NOMO-1 treated with dmso at 0.1 percent for 144 hours (cell line): ENCODE results near the gene ZNF687.

Experiments used
- DNase-seq: peaks from one replicate; lab custom pipeline; 2025; ENCODE audit not compliant: unreplicated experiment; lab: John Stamatoyannopoulos, UW

The ZNF687 gene

DNA sequence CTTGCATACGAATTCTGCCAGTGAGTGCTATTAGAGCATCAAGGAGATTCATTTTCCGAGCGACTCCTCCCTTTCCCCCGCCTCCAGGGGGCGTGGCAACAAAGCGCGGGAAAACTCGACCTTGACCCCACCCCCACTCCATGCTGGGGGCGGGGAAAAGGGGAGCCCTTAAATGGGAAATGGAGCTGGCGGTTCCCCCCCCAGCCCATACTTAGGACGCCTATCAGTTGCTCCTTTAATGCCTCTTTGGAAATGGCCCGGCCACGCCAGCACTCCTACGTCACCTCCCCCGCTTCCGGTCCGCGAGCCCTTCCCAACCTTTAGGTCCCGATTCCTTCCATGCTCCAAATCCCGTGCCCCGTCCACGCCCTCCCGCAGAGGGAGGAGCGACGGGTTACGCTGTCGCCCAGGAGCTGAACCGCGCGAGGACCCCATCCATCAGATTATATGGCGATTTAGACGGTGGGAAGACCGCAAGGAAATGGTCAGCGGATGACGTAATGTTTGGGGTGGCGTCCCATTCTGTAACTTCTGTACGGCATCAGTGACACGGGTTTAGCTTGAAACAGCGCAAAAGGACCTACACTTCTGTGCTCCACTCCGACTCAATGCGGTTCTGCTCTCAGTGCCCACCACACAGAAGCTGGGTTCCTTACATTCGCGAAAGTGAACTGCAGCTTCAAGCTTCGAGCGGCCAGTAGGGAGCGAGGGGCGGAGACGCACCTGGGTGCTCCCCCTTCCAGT, 702 bp upstream of the ZNF687 start:
- peak; percentile 97 for DNase-seq

DNA sequence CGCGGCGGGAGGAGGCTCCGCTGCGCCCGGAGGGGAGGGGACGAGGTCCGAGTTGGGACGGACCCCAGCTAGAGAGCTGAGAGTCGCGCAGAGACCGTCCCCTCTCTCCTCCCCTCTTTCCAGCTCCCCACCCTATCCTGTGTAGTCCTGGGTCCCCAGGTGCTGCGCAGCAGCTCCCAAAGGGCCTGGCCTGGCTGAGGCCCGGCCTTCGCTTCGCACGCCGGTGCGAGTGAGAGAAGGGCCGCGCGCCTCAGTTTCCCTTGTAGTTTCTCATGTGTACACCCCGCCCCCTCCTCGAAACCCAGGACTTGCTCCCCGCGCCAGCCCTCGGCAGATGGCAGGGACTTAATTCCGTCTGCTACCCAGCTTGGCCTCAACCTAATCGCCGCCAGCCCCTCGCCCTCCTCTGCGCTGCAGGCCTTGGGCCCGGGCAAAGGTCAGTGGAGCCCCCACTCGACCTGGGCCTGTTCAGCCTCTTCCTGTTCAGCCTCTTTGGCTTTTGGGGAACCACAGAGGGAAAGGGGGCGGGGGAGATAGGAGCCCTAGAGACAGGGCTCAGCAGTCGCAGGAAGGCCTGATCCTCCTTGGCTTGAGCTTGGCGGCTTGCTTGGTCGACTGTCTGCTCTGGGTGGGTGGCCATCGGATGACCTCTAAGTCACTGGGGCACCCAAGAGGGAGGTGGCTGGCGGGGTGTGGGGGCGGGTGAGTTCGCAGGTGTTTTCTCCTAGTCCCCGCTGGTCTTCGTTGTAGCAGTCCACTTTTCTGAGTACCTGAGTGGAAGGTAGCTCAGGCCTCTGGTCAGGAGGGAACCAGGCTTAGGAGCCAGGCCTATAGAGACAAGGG, 1.0 kb downstream of the ZNF687 start:
- peak; percentile 27 for DNase-seq

DNA sequence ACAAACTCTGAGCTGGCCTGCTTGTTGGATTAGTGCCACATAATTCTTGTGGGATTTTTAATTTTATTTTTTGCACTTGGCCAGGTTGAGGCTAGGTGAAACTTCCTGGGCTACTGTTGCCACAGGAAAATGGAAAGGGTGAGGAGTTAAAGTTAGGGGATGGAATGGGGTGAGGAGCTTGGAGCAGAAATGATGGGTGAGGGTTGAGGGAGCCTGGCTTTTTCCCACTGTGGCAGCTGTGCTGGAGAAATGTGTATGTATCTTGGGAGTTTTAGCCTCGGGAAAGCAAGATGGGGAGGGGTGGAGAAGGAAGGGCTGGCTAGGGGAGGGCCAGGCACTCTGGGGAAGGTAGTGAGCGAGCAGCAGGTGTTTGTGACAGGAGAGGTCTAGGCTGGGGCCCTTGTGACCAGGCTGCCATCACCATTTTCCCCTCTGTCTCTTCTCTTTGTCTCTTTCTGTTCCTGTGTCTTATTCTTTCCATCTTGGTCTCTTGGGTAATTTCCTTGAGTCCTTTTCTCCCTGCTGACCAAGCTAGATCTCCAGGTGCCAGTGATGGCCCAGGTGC, 2.0 kb downstream of the ZNF687 start:
- no peak for DNase-seq

DNA sequence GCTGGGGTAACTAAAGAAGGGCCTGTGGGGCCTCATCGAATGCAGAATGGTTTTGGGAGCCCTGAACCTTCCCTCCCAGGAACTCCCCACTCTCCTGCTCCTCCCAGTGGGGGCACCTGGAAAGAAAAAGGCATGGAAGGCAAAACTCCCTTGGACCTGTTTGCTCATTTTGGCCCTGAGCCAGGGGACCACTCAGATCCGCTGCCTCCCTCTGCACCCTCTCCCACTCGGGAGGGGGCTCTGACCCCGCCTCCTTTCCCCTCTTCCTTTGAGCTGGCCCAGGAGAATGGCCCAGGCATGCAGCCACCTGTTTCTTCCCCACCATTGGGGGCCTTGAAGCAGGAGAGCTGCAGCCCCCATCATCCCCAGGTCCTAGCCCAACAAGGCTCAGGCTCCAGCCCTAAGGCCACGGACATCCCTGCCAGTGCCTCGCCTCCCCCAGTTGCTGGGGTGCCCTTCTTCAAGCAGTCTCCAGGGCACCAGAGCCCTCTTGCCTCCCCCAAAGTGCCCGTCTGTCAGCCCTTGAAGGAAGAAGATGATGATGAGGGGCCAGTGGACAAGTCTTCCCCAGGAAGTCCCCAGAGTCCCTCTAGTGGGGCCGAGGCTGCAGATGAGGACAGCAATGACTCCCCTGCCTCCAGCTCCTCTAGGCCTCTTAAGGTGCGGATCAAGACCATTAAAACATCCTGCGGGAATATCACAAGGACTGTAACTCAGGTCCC, 4.7 kb downstream of the ZNF687 start:
- DNase-seq = no peak

DNA sequence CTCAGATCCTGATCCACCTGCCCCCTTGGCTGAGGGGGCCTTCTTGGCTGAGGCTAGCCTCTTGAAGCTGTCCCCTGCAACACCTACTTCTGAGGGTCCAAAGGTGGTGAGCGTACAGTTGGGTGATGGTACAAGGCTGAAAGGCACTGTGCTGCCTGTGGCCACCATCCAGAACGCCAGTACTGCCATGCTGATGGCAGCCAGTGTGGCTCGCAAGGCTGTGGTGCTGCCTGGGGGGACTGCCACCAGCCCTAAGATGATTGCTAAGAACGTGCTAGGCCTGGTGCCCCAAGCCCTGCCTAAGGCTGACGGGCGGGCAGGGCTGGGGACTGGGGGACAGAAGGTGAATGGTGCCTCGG, 5.2 kb downstream of the ZNF687 start:
- no peak for DNase-seq

DNA sequence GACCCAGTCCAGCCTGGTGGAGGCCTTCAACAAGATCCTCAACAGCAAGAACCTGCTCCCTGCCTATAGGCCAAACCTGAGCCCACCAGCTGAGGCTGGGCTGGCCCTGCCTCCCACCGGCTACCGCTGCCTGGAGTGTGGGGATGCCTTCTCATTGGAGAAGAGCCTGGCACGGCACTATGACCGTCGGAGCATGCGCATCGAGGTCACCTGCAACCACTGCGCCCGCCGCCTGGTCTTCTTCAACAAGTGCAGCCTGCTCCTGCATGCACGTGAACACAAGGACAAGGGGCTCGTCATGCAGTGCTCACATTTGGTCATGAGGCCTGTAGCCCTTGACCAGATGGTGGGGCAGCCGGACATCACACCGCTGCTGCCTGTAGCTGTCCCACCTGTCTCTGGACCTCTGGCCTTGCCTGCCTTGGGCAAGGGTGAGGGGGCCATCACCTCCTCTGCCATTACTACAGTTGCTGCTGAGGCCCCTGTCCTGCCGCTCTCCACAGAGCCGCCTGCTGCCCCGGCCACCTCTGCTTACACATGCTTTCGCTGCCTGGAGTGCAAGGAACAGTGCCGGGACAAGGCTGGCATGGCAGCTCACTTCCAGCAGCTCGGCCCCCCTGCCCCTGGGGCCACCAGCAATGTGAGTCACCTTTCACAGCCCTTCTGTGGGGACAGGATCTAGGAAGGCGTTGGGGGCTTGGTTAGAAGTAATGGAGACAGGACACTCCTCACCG, 5.8 kb downstream of the ZNF687 start:
- no peak for DNase-seq

DNA sequence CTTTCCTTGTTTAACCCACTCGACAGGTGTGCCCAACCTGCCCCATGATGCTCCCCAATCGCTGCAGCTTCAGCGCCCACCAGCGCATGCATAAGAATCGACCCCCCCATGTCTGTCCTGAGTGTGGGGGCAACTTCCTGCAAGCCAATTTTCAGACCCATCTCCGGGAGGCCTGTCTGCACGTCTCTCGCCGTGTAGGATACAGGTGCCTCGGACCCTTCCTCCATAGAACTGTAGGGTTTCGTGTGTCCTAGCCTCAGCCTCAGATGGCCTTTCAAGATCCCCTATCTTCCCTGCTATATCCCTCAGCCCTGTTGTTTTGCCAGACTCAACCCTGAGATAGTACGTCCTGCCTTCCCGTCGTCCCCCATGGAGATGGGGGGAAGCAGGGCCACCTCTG, 6.4 kb downstream of the ZNF687 start:
- DNase-seq = no peak

DNA sequence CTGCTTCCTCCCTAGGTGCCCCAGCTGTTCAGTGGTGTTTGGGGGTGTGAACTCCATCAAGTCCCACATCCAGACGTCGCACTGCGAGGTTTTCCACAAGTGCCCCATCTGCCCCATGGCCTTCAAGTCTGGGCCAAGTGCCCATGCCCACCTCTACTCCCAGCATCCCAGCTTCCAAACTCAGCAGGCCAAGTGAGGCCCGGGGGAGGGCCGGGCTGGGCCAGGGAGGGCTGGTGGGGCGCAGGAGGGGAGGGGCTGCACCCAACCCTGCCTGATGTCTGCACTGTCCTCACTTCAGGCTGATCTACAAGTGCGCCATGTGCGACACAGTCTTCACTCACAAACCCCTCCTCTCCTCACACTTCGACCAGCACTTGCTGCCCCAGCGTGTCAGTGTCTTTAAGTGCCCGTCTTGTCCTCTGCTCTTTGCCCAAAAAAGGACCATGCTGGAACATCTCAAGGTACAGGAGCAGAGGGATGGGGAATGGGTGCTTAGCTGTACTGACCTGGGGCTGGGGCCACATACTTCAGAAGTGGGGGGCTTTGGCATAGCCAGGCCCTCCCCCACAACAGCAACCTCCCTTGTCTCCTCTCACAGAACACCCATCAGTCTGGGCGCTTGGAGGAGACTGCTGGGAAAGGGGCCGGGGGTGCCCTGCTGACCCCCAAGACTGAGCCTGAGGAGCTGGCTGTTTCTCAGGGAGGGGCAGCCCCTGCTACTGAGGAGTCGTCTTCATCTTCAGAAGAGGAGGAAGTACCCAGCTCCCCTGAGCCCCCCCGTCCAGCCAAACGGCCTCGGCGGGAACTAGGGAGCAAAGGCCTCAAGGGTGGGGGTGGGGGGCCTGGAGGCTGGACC, 7.2 kb downstream of the ZNF687 start:
- no peak for DNase-seq

DNA sequence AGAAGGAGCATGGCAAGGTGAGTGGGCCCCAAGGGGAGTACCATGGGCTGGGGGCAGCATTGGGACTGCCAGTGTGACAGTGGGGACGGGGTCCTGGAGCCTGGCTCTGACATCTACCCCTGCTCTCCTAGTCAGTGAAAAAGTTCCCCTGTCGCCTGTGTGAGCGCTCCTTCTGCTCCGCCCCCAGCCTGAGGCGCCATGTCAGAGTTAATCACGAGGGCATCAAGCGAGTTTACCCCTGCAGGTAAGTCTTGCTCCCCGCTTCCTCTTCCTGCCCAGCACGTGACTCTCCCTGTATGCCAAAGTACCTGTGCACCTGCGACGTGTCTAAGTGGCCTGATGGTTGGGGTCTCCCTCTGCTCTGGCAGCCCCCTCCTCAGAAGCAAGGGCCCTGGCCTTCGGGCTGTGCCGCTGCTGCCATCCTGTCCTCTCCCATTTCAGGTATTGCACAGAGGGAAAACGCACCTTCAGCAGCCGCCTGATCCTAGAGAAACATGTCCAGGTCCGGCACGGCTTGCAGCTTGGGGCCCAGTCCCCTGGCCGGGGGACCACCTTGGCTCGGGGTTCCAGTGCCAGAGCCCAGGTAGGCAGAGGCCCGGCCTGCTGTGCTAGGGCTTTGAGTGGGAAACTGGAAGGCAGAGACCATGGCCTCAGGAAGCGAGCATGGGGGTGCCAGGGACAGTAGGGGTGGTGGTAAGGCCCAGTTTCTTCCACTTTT, 8.1 kb downstream of the ZNF687 start:
- DNase-seq = no peak

DNA sequence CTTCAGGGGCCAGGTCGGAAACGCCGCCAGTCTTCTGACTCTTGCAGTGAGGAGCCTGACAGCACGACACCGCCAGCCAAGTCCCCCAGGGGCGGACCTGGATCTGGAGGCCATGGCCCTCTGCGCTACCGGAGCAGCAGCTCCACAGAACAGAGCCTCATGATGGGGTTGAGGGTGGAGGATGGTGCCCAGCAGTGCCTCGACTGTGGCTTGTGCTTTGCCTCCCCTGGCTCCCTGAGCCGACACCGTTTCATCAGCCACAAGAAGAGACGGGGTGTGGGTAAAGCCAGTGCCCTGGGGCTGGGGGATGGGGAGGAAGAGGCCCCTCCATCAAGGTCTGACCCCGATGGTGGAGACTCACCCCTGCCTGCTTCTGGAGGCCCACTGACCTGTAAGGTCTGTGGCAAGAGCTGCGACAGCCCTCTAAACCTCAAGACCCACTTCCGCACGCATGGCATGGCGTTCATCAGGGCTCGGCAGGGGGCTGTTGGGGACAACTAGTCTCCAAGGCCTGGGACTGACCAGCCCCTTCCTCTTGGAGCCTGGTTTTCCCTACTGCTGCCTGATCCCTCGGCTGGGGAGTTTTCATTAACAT, 8.7 kb downstream of the ZNF687 start:
- DNase-seq = no peak

DNA sequence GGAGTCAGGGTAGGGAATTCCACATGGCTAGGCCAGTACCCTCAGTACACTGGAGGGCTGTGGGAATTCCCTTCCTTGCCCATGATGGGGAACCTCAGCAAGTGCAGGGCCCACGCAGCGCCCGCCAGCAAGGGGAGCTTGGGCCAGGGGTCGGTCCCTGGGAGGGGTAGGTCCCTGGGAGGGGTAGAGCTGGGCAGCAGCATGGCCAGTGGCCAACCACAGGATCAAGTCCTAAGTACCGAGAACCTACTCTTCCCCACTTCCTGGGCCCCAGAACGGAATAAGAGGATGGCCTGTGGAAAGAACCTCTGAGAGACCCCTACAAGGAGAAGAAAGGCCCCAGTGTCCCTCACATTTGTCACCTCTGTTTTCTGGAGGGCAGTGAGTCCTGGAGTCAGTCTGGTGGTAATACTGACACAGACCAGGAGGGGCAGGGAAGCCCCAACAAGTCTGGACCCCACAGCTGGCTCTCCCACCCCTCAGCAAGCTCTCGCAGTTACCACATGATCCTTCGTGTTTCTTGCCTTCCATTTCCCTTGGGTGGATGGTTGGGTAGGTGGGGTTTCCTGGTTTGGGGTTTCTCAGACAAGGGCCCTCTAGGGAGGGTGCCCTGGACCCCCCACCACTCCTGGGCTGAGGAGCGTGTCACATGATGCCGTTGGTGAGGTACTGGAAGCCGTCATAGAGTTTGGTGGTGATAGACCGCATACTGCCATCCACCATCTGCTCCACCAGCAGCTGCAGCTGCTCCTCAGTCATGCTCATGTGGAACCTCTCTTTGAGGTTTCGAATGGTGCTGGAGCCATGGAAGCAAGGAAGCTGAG, 10.3 kb downstream of the ZNF687 start:
- DNase-seq = no peak

DNA sequence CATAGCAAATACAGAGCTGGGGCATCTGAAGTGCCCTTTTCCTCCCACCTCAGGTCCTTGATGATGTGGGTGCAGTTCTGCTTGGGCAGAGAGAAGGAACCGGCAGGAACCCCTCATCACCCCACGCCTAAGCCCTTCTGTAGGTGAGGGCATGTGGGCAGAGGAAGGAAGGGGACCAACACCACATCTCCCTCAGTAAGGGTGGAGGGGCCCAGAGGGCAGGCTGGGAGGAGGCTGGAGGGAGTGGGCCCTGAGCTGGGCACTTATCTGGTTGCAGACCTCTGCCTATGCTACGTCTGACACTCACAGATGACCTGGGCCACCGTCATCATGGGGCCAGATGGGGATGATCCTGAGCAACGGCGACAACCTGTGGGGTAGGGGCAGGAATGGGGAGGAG, 11.0 kb downstream of the ZNF687 start:
- no peak for DNase-seq

DNA sequence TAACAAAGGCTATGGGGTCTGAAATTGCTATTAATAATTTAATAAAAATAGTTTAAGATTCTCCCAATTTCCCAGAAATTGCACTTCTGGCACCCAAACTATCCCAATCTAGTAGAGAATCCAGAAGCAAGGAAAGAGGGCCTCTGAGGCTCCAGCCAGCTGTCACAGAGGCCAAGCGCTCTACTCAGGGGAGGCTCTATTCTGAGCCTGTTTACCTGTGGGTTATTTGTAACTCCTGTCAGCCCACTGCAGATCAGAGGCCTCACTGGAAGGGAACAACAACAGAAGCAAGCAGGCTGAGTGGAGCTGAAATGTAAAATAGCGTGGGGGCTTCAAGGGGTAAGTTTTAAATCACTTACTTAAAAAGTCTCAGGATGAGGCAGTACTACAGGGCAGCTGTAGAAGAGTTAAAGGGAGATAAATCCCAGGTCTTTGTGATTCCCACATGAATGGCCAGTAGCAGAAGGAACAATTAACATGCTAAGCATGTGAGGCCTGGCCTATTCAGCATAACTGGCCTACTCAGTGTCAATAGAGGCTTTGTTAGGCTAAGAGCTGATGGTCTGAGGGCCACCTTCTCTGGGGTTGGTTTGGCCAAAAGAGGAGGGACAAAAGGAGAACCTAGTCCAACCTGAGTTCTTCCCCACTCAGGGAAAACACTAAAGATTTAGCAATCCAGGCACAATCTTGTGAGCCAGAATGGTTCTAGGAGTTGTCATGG, 12.8 kb downstream of the ZNF687 start:
- no peak for DNase-seq

DNA sequence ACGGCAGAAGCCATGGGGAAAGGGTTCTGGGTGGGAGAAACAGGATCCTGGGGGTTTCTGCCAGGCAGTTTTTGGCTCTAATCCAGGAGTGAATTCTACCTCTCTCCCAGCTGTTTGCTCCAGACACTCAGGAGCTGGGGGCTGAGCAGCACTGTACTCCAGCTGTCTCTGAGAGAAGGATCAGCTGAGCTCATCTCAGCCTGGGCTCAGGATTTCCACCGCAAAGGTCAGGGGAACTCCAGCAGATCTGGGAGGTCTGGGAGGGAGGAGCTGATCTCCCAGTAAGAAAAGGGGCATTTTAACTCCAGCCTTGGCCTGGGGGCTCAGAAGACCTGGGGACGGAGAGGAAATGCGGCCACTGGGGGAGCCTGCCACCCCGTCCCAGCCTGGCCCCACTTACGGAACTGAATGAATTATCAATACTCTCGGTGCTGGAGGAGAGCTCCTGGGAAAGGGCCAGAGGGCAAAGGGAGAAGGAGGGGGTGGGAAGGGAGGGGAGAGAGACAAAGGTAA, 27.8 kb downstream of the ZNF687 start:
- no peak for DNase-seq

DNA sequence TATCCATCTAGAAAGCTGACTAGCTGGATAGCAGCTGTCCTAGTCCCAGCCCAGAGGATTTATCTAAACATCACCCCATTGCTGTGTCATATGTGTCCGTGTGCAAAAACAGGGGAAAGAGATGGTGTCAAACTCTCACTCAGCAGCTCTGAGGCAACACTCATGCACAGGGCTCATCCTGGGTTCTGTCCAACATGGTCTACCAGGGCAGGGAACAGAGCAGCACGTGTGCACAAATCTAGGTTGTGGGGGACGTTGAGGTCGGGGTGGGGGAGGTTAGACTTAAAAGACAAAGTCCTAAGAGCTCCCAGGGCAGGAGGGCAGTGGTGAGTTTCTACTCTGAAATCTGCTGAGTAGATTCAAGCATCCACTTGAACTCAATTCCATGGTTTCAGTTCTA, 28.9 kb downstream of the ZNF687 start:
- DNase-seq = no peak

DNA sequence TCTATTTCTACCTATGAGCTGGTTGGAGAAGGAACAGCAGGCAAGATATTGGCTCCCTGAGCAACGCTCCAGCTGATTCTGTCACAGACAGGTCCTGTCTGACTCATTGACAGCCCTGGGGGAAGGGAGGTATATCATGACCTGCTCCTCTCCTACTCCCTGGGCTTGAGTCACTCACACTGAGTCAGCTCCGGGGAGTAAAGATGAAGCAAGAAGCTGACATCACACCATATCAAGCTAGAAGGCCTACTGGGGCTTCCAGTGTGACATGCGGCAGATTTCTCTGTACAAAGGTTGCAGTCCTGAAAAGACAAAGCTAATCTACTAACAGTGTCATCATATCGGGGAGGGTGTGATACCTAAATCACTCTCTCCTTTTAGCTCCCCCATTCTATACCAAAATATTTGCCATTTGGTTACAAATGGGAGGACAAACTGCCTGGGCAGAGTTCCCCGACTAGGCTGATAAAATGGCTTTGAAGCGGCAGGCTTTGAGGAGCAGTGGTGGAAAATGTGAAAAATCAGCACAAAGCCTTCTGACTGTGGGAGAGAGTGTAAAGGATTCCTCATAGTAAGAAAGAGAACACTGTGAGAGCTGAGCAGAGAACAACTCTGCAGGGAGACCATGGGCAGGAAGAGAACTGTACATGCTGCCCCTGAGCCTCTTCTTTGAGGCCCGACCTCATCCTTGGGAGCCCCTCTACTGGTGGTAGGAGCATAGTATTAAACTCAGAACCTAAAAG, 29.7 kb downstream of the ZNF687 start:
- DNase-seq = peak; percentile 66

DNA sequence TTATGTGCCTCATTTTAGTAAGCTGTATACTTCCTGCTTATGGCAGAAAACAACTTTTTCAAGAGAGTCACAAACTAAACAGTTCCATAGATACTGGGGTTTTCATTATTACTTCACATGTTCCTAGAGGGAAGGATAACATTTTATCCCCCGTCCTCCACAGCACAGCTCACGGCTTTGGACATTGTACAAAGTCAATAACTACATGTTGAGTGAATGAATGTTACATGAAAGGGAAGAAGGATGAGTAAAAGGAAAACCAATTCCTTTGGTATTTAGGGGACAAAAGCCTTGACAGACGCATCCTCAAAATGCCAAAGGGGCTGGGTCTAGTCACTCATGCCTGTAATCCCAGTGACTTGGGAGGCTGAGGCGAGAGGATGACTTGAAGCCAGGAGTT, 30.3 kb downstream of the ZNF687 start:
- DNase-seq = no peak
